ENCODE measurements around the gene RGS7.
"Not testable (repeated sequence)": the region's sequence is repeated elsewhere in the genome, so short reads cannot be mapped to it uniquely, and the experiment has no call there.

RGS7 gene

DNA sequence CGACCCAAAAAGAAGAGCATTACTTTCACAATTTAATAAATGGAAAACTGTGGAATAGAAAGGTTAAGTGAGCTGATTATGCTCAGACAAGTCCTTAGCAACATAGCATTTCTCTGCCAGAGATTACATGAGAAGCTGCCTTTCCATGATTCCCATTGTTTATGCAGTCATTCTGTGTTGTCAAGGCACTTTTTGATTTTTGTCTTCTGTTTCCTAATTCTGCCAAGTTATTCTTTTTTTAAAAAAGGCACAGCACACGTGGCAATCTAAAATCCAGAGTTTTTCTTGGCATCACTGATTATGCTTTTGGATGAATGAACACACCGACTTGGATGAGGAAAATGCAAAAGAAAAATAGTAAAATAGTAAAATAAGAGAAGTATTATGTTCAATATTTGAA is 185.0 kb downstream of the RGS7 start:
- H3K27ac Mint-ChIP-seq: no peak overlapping the region
- H3K27me3 Mint-ChIP-seq: no peaks in the 10 kb centered on the region
- H3K36me3 Mint-ChIP-seq (ENCODE audit: low read depth): no peaks in the 10 kb centered on the region
- H3K4me3 Mint-ChIP-seq: no peak overlapping the region
- H3K4me1 Mint-ChIP-seq (ENCODE audit: low read depth): no peaks in the 10 kb centered on the region
- H3K9me3 Mint-ChIP-seq: peaks cover 5% of the 10 kb centered on the region

DNA sequence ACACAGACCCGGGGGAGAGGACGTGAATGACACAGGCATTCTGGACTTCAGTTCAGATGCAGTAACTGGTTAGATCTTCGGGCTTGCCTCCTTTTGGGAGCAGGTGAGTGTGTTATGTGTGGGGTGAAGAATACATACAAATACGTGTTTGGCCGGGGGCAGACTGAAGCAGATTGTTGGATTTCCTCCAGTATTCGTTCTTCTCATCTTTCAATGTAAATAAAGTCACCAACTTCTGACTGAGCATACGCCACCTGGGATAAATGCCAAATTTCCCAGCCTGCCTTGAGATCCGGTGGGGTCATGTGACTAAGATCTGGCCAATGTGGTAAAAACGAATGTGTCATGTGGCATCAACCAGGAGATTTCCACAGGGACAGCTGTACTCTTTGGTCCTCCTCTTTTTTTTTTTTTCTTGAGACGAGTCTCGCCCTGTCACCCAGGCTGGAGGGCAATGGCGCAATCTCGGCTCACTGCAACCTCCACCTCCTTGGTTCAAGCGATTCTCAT is 189.8 kb downstream of the RGS7 start:
- Mint-ChIP-seq H3K4me3 (no peak overlapping the region), H3K9me3 (peaks cover 15% of the 10 kb centered on the region), H3K4me1 (ENCODE audit: low read depth) (no peaks in the 10 kb centered on the region), H3K36me3 (ENCODE audit: low read depth) (no peaks in the 10 kb centered on the region), H3K27me3 (no peaks in the 10 kb centered on the region), H3K27ac (no peak overlapping the region)

DNA sequence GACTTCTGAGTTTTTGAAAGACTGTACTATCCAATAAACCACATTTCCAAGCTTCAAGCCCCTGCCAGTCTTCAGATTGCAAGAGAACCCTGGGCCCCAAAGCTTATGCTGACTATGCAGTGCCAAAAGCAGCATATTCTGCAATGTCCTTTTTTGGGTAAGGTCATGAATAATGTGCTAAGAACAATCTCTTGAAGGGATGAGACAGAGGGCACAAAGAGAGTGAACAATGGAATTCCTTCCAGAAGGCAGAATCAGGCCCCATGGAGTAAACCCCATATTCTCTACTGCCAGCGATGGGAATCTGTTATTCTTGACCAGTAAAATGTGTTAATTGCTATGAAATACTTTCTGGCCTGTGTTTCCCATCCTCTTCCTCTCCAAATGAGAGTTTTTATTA is 190.4 kb downstream of the RGS7 start:
- Mint-ChIP-seq H3K4me1 (ENCODE audit: low read depth) (no peaks in the 10 kb centered on the region), H3K9me3 (peaks cover 15% of the 10 kb centered on the region), H3K27me3 (no peaks in the 10 kb centered on the region), H3K4me3 (no peak overlapping the region), H3K36me3 (ENCODE audit: low read depth) (no peaks in the 10 kb centered on the region), H3K27ac (no peak overlapping the region)

DNA sequence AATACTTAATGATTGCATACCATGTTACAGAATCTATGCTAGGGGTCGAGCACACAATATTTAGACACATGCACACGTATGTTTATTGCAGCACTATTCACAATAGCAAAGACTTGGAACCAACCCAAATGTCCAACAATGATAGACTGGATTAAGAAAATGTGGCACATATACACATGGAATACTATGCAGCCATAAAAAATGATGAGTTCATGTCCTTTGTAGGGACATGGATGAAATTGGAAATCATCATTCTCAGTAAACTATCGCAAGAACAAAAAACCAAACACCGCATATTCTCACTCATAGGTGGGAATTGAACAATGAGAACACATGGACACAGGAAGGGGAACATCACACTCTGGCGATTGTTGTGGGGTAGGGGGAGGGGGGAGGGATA is 191.7 kb downstream of the RGS7 start:
- not testable (repeated sequence) for H3K36me3 Mint-ChIP-seq (ENCODE audit: low read depth); H3K27ac Mint-ChIP-seq; H3K4me1 Mint-ChIP-seq (ENCODE audit: low read depth); H3K4me3 Mint-ChIP-seq; H3K27me3 Mint-ChIP-seq
- peaks cover 15% of the 10 kb centered on the region for H3K9me3 Mint-ChIP-seq

DNA sequence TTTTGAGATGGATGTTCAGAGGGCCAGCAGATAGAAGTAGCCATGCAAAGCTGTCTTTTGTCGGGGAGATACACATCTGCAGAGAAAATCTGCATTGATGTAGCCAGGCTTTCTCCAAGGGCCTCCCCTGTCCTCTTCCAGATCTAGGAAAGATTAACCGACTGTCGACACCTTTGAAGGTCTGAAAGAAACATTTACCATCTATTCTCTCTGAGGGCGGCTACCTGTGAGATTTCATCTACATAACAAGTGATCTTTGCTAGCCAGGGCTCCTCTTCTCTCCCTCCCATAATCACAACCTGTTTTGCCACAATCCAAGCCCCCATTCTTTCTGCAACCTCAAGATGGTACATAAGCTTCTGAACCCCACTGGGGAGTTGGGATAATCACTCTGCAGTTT is 193.6 kb downstream of the RGS7 start:
- H3K27me3 Mint-ChIP-seq: no peaks in the 10 kb centered on the region
- no peaks in the 10 kb centered on the region for H3K4me1 Mint-ChIP-seq (ENCODE audit: low read depth)
- peaks cover 15% of the 10 kb centered on the region for H3K9me3 Mint-ChIP-seq
- no peaks in the 10 kb centered on the region for H3K36me3 Mint-ChIP-seq (ENCODE audit: low read depth)
- H3K4me3 Mint-ChIP-seq: no peak overlapping the region
- no peak overlapping the region for H3K27ac Mint-ChIP-seq

DNA sequence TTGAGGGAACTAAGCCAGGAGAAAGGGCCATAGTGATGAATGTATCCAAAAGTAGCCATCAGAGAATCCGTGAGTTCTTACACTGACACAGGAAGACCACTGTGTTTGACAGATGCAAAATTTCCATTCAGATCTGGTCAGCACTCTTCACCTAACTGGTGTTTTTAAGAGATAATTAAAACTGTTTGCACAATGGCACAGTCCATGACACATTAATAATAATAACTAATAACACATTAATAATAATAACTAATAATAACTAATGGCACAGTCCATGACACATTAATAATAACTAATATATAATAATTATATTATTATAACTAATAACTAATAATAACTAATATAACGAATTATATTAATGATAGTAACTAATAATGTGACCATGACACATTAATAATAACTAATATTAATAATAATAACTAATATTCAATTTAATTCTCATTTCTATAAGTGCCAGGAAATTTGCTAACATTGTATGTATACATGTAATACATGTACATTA is 195.8 kb downstream of the RGS7 start:
- no peaks in the 10 kb centered on the region for H3K4me1 Mint-ChIP-seq (ENCODE audit: low read depth)

DNA sequence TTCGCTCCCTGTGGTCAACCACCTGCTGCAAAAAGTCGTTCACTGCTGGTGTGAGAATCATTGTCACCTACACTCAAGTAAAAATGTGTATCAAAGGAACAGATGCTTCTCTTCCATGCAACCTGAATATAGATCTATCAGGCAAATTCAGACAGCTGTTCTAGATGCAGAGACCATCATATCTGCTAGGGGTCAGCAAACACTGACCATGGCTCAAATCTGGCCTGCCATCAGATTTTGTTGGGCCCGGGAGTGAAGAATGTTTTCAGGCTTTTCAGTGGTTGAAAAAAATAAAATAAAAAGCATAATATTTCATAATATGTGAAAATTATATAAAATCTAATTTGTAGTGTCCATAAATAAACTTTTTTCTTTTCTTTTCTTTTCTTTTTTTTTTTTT is 199.6 kb downstream of the RGS7 start:
- Mint-ChIP-seq H3K27ac (no peak overlapping the region), H3K4me1 (ENCODE audit: low read depth) (no peaks in the 10 kb centered on the region), H3K27me3 (no peaks in the 10 kb centered on the region), H3K4me3 (no peak overlapping the region), H3K9me3 (peaks cover 15% of the 10 kb centered on the region), H3K36me3 (ENCODE audit: low read depth) (no peaks in the 10 kb centered on the region)

More for the DNA sequence above, 195.8 kb downstream of the RGS7 start:
- Mint-ChIP-seq H3K36me3 (ENCODE audit: low read depth) (no peaks in the 10 kb centered on the region), H3K27ac (no peak overlapping the region), H3K27me3 (no peaks in the 10 kb centered on the region), H3K4me3 (no peak overlapping the region), H3K9me3 (peaks cover 11% of the 10 kb centered on the region)

DNA sequence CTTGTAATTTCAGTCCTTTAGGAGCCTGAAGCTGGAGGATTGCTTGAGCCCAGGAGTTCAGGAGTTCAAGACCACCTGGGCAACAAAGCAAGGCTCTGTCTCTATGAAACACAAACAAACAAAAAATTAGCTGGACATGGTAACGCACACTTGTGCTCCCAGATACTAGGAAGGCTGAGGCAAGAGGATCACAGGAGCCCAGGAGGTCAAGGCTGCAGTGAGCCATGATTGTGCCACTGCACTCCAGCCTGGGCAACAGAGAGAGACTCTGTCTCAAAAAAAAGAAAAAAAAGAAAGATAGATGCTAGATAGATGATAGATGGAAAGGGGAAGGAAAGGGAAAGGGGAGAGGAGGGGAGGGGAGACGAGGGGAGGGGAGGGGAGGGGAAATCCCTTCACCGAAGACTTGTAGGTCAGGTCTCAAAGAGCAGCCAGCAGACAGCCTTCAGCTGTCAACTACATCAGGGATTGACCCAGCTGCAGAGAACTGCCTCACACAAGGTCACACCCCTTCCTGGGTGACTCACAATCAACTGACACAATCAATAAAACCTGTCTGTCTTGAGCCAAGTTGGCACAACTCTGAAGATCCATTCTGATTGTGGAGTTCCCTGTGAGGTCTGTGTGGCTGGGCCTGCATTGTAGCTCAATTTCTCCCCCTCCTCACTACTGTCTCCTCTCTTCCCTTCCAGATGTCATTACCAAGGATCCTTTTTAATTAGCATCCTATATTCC is 200.6 kb downstream of the RGS7 start:
- no peak overlapping the region for H3K27ac Mint-ChIP-seq
- H3K9me3 Mint-ChIP-seq: peaks cover 15% of the 10 kb centered on the region
- no peaks in the 10 kb centered on the region for H3K27me3 Mint-ChIP-seq
- no peaks in the 10 kb centered on the region for H3K36me3 Mint-ChIP-seq (ENCODE audit: low read depth)
- no peaks in the 10 kb centered on the region for H3K4me1 Mint-ChIP-seq (ENCODE audit: low read depth)
- no peak overlapping the region for H3K4me3 Mint-ChIP-seq

DNA sequence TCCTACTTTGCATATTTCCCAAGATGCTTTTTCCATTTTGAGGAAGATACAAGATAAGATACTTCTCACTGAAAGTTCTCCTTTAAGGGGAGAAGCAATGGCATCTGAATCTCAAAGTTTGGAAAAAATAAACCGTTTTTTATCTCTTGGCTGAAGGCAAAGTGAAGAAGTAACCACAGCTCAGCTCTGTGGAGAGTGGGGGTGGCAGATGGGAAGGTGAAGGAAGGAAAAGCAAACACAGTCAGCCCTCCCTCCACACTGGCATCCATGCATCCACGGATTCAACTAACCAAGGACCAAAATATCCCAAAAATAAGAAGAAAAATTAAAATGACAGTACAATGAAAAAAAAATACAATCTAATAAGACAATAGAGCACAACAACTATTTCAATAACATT is 211.1 kb downstream of the RGS7 start:
- H3K27ac Mint-ChIP-seq: no peak overlapping the region

DNA sequence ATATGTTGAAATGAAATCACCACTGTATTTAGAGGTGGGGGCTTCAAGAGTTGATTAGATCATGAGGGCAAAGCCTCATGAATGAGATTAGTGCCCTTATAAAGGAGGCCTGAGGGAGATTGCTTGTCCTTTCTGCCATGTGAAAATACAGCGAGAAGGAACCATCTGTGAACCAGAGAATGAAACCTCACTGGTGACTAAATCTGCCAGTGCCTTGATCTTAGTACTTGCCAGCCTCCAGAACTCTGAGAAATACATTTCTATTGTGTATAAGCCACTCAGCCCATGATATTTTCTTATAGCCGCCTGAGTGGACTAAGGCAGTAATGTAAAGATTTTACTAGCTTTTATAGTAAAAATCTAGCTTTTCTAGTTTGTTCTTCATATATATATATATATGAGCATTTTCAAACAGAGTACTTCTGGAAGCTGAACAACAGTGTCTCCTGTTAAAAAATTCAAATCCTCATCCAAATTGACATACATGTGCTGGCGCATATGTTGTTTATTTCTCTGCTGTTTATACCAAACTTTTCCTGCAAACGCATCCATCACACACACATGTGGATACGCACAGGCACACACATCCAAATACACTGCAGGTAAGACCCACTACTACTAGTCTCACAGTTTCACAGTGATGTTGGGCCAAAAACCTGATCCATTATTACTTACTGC is 213.1 kb downstream of the RGS7 start:
- Mint-ChIP-seq H3K9me3 (peaks cover 13% of the 10 kb centered on the region), H3K4me1 (ENCODE audit: low read depth) (no peaks in the 10 kb centered on the region), H3K36me3 (ENCODE audit: low read depth) (no peaks in the 10 kb centered on the region), H3K4me3 (no peak overlapping the region), H3K27ac (no peak overlapping the region), H3K27me3 (no peaks in the 10 kb centered on the region)

More for the DNA sequence above, 211.1 kb downstream of the RGS7 start:
- Mint-ChIP-seq H3K4me1 (ENCODE audit: low read depth) (no peaks in the 10 kb centered on the region), H3K4me3 (no peak overlapping the region), H3K9me3 (peaks cover 13% of the 10 kb centered on the region), H3K36me3 (ENCODE audit: low read depth) (no peaks in the 10 kb centered on the region), H3K27me3 (no peaks in the 10 kb centered on the region)

DNA sequence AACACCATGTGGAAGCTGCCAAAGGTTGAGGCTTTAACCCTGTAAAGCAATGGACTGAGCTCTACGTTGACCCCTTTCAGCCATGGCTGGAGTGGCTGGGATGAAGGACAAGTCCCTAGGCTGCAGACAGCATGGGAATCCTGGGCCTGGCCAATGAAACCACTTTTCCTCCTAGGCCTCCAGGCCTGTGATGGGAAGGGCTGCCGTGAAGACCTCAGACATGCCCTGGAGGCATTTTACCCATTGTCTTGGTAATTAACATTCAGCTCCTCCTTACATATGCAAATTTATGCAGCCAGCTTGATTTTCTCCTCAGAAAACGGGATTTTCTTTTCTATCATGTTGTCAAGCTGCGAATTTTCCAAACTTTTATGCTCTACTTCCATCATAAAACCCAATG is 214.5 kb downstream of the RGS7 start:
- Mint-ChIP-seq H3K9me3 (peaks cover 13% of the 10 kb centered on the region), H3K4me3 (no peak overlapping the region), H3K36me3 (ENCODE audit: low read depth) (no peaks in the 10 kb centered on the region), H3K27me3 (no peaks in the 10 kb centered on the region), H3K27ac (no peak overlapping the region), H3K4me1 (ENCODE audit: low read depth) (no peaks in the 10 kb centered on the region)

DNA sequence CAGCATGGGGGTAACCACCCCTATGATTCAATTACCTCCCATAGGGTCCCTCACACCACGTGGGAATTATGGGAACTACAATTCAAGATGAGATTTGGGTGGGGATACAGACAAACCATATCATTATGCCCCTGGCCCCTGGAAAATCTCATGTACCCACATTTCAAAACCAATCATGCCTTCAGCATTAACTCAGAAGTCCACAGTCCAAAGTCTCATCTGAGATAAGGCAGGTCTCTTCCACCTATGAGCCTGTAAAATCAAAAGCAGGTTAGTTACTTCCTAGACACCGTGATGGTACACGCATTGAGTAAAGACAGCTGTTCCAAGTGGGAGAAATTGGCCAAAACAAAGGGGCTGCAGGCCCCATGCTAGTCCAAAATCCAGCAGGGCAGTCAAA is 215.4 kb downstream of the RGS7 start:
- H3K4me1 Mint-ChIP-seq (ENCODE audit: low read depth); H3K4me3 Mint-ChIP-seq: not testable (repeated sequence)

DNA sequence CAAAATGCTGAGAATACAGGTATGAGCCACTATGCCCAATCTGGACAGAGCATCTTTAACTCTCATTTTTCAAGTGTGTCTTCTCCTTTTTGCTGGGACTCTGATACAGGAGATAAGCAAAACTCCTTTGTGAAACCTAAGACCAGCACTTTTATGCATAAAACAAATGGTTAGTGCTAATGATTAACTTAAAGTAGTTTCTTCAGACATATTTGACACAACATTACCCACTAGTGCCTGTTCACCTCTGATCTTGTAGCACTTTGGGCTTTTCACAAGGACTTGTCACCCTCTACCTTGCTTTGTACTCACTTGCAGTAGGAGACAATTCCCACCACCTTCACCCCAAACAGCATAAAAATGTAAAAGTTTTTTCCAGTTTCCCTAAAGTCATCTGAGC is 216.3 kb downstream of the RGS7 start:
- no peaks in the 10 kb centered on the region for H3K36me3 Mint-ChIP-seq (ENCODE audit: low read depth)

More for the DNA sequence above, 215.4 kb downstream of the RGS7 start:
- not testable (repeated sequence) for H3K27ac Mint-ChIP-seq; H3K36me3 Mint-ChIP-seq (ENCODE audit: low read depth); H3K27me3 Mint-ChIP-seq
- peaks cover 13% of the 10 kb centered on the region for H3K9me3 Mint-ChIP-seq

DNA sequence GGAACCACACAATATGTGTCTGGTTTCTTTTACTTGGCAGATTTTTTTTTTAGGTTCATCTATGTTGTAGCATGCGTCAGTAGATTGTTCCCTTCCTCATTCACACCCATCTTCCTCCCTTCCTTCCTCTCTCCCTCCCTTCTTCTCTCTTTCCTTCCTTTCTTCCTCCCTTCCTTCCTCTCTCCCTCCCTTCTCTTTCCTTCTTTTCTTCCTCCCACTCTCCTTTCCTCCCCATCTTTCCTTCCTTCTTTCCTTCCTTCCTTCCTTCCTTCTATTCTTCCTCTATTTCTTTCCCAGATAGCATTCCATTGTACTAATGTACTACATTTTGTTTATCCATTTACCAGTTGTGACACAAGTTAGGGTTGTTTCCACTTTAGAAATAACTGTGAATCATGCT is 218.0 kb downstream of the RGS7 start:
- Mint-ChIP-seq H3K4me3 (no peak overlapping the region), H3K36me3 (ENCODE audit: low read depth) (no peaks in the 10 kb centered on the region), H3K9me3 (peaks cover 10% of the 10 kb centered on the region), H3K27ac (no peak overlapping the region), H3K4me1 (ENCODE audit: low read depth) (no peaks in the 10 kb centered on the region), H3K27me3 (no peaks in the 10 kb centered on the region)

More for the DNA sequence above, 216.3 kb downstream of the RGS7 start:
- Mint-ChIP-seq H3K27me3 (no peaks in the 10 kb centered on the region), H3K9me3 (peaks cover 13% of the 10 kb centered on the region), H3K4me1 (ENCODE audit: low read depth) (no peaks in the 10 kb centered on the region), H3K27ac (no peak overlapping the region), H3K4me3 (no peak overlapping the region)

DNA sequence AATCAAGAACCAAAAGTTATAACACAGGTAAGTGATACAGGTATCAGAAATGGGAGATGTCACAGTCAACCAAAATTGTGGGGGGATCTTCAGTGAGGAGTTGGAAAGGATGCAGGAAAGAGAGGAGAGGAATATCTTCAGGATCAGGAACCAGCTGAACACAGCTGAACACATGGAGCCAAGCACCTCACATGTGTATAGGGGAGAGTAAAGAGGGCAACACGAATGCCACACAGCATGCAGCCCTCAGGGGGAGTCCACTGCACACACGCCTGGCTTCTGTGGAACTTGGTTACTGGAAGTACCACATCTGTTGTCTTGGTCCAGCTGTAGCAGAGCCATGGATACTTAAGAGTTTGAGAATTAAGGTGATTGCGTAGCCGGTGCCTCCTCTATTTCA is 218.8 kb downstream of the RGS7 start:
- H3K36me3 Mint-ChIP-seq (ENCODE audit: low read depth): no peaks in the 10 kb centered on the region
- H3K27ac Mint-ChIP-seq: no peak overlapping the region

More for the DNA sequence above, 218.8 kb downstream of the RGS7 start:
- Mint-ChIP-seq H3K4me3 (no peak overlapping the region), H3K4me1 (ENCODE audit: low read depth) (no peaks in the 10 kb centered on the region), H3K27me3 (no peaks in the 10 kb centered on the region), H3K9me3 (peaks cover 9% of the 10 kb centered on the region)

Measured in stimulated activated naive CD8-positive, alpha-beta T cell treated with anti-CD3 and anti-CD28 coated beads, Interleukin-15, Interleukin-2, amounts not matched to agents 100 ng/mL and 50 ng/mL, for 24 hours (primary cell).